Keratinocyte (primary cell): ENCODE measurements around the gene ARL14EPL.

Source experiments
- CTCF ChIP-seq, 3 experiments: IDR thresholded peaks in 1 of 3; conservative IDR thresholded peaks in 1 of 3; optimal IDR thresholded peaks in 1 of 3; 2 replicates in 2 of 3; 3 replicates in 1 of 3; pipeline versions ENCODE3 to v1.5.1; 2011; ENCODE audit warnings: low read length in 3 of 3, mild to moderate bottlenecking in 3 of 3, moderate library complexity in 2 of 3, control low read depth in 1 of 3, inconsistent platforms in 1 of 3; ENCODE audit not compliant: insufficient read depth in 2 of 3; ENCODE audit errors: extremely low read depth in 1 of 3
- EZH2 ChIP-seq: IDR thresholded peaks from one replicate; pipeline ENCODE4 v1.6.1; 2012; ENCODE audit warnings: inconsistent platforms, mild to moderate bottlenecking, low read length, moderate library complexity

DNA sequence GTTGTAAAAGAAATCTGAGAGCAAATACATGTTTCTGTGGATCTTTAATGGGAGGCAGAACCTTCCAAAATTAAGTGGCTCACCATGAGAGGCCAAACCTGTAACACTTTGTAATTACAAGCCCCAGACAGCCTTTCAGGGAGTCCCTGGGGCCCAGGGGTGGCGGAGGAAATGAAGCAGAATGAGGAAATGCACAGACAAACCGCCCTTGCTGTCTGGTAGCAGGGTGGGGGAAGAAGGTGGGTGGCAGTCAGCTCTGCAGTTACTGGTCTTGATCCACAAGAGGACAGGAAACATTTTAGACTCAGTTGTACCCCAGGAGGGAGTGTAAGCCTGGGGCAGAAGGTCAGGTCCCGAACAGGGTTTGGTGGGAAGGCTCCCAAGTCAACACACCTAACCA, 6.5 kb downstream of the ARL14EPL start:
- TF ChIP-seq EZH2 (no peak), CTCF (optimal IDR thresholded peaks at IDR 0.05 in 1 of 3, IDR thresholded peaks at IDR 0.05 in 1 of 3, conservative IDR thresholded peaks at IDR 0.05 in 1 of 3; ENCODE audit: extremely low read depth in 1 of 3, insufficient read depth in 2 of 3, low read length in 3 of 3) (no peak)
